Measurements from ENCODE around the gene C10orf53.

Gene C10orf53
- total RNA-seq, result 0 to 0.13 reads per million in 2 donors

- no peak for DNase-seq
These were observed at the start of gene C10orf53 for GRCh38 chr10:49679480-49679893. C10orf53 (plus strand) TSS chr10:49679651; CDS start chr10:49679698, 47 bp downstream.

- no peak for DNase-seq
These were observed 47.5 kb upstream of the C10orf53 start for GRCh38 chr10:49631975-49632374.

GRCh38 chr10:49632406-49633317 is 46.8 kb upstream of the C10orf53 start:
- DNase-seq, result no peak

- no peak for DNase-seq
These were observed 46.0 kb upstream of the C10orf53 start for GRCh38 chr10:49633327-49634068.

- DNase-seq, result no peak
These were observed 45.3 kb upstream of the C10orf53 start for GRCh38 chr10:49634069-49634660.

GRCh38 chr10:49642311-49642710 is 37.1 kb upstream of the C10orf53 start:
- DNase-seq, result no peak

- DNase-seq, result no peak
These were observed 36.0 kb upstream of the C10orf53 start for GRCh38 chr10:49643241-49644034.

- DNase-seq, result no peak
These were observed 35.3 kb upstream of the C10orf53 start for GRCh38 chr10:49644035-49644646.

- no peak for DNase-seq
These were observed 34.0 kb upstream of the C10orf53 start for GRCh38 chr10:49645417-49645816.

- DNase-seq, result no peak
These were observed 33.3 kb upstream of the C10orf53 start for GRCh38 chr10:49645871-49646870.

- no peak for DNase-seq
These were observed 31.9 kb upstream of the C10orf53 start for GRCh38 chr10:49647554-49647953.

GRCh38 chr10:49647985-49648795 is 31.3 kb upstream of the C10orf53 start:
- DNase-seq, result no peak

- no peak for DNase-seq
These were observed 30.2 kb upstream of the C10orf53 start for GRCh38 chr10:49649294-49649693.

GRCh38 chr10:49649936-49650723 is 29.3 kb upstream of the C10orf53 start:
- DNase-seq, result no peak

- no peak for DNase-seq
These were observed 28.8 kb upstream of the C10orf53 start for GRCh38 chr10:49650724-49651034.

GRCh38 chr10:49651039-49651835 is 28.2 kb upstream of the C10orf53 start:
- no peak for DNase-seq

- DNase-seq, result no peak
These were observed 27.5 kb upstream of the C10orf53 start for GRCh38 chr10:49651917-49652316.

All from activated gamma-delta T cell (primary cell).